ENCODE results near the gene CPLANE1. TPM values are rescaled to one million over a fixed set of nuclear protein-coding genes. Genes with fewer than 3 reads are reported as not detected.

Gene CPLANE1
- polyA plus RNA-seq, 1 donor (not counting 4 experiments of a cell fraction or from before 2014, with no cell fraction given) = 9.2 TPM

DNA sequence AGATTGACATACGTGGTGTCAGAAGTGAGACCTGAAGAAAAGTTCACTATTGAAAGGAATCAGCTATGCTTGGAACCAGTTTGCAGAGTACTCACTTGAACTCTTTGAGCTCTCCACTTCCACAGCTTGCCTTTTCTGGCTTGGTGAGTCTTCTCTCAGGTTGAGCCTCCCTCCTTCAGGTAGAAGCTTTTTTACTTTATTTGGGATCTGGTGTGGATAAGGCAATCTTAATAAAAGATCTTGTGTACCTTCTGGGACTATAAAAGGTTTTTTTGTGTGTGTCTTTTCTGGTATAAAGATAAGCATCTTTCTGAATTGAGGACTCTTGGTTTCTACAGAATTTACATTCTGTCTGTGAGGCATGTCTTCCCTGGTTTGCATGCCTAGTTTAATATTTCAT, 5.4 kb upstream of the CPLANE1 start:
- no peaks in the 10 kb centered on the region for H3K36me3 ChIP-seq (ENCODE audit: control insufficient read depth in 2 of 2, extremely low read depth in 1 of 2, insufficient read depth in 2 of 2, low read length in 2 of 2)
- FAIRE-seq = no peak

DNA sequence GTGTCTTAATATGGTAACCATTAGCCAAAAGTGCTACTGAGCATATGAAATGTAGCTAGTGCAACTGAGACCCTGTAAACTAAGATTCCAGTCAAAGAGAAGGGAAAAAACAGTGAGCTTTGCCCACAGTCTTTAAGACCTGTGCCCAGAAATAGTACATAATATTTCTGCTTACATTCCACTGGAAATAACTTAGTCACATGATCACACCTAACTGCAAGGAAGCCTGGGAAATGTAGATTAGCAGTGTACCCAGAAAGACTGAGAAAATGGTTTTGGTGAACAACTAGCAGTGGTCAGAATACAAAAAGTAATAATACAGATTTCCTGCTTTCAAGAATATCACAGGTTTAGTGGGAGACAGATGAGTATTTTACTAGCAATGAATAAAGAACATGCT, 2.5 kb upstream of the CPLANE1 start:
- FAIRE-seq (no peak), DNase-seq (ENCODE audit: low read depth, low spot score) (no peak)
- Histone ChIP-seq H3K9me3 (ENCODE audit: control insufficient read depth, low read depth, low read length) (no peaks in the 10 kb centered on the region), H3K27ac (ENCODE audit: control insufficient read depth, insufficient read depth, low read length) (no peak overlapping the region), H3K27me3 (ENCODE audit: control insufficient read depth, extremely low read depth, insufficient read depth, low read length) (no peaks in the 10 kb centered on the region), H3K4me3 (ENCODE audit: control insufficient read depth in 2 of 3, extremely low read depth in 1 of 3, insufficient read depth in 2 of 3, low read depth in 1 of 3, low read length in 3 of 3) (no peak overlapping the region), H3K9ac (ENCODE audit: control insufficient read depth, extremely low read depth, insufficient read depth, low read length) (no peak overlapping the region), H4K20me1 (ENCODE audit: control insufficient read depth, extremely low read depth, insufficient read depth, low read length) (no peaks in the 10 kb centered on the region), H3K4me1 (ENCODE audit: control insufficient read depth, extremely low read depth, insufficient read depth, low read length) (peaks cover 4% of the 10 kb centered on the region), H3K36me3 (ENCODE audit: control insufficient read depth in 2 of 2, extremely low read depth in 1 of 2, insufficient read depth in 2 of 2, low read length in 2 of 2) (no peaks in the 10 kb centered on the region), H3K9me1 (ENCODE audit: control insufficient read depth, extremely low read depth, insufficient read depth, low read length) (no peaks in the 10 kb centered on the region), H3K4me2 (ENCODE audit: control insufficient read depth, extremely low read depth, insufficient read depth, low read depth, low read length) (no peak overlapping the region), H2AFZ (ENCODE audit: control insufficient read depth, low read length) (no peak overlapping the region), H3K79me2 (ENCODE audit: control insufficient read depth, insufficient read depth, low read length) (no peaks in the 10 kb centered on the region)
- dilution Hi-C loops (cut with MboI; ENCODE audit: extremely low pct_ligation_motif_present, low sequenced_read_pairs) = no loop called here
- TF ChIP-seq EZH2 (IDR thresholded peaks at IDR 0.05; ENCODE audit: low read length) = no peak
- TF ChIP-seq CTCF (optimal IDR thresholded peaks at IDR 0.05 in 1 of 3, IDR thresholded peaks at IDR 0.05 in 1 of 3, conservative IDR thresholded peaks at IDR 0.05 in 1 of 3; ENCODE audit: extremely low read depth in 1 of 3, insufficient read depth in 2 of 3, low read length in 3 of 3) = no peak

More for the DNA sequence above, 5.4 kb upstream of the CPLANE1 start:
- no peak overlapping the region for H2AFZ ChIP-seq (ENCODE audit: control insufficient read depth, low read length)
- TF ChIP-seq CTCF (optimal IDR thresholded peaks at IDR 0.05 in 1 of 3, IDR thresholded peaks at IDR 0.05 in 1 of 3, conservative IDR thresholded peaks at IDR 0.05 in 1 of 3; ENCODE audit: extremely low read depth in 1 of 3, insufficient read depth in 2 of 3, low read length in 3 of 3) (no peak), EZH2 (IDR thresholded peaks at IDR 0.05; ENCODE audit: low read length) (no peak)
- no peak overlapping the region for H3K27ac ChIP-seq (ENCODE audit: control insufficient read depth, insufficient read depth, low read length)
- H3K9me1 ChIP-seq (ENCODE audit: control insufficient read depth, extremely low read depth, insufficient read depth, low read length) = no peaks in the 10 kb centered on the region
- H3K4me2 ChIP-seq (ENCODE audit: control insufficient read depth, extremely low read depth, insufficient read depth, low read depth, low read length) = no peak overlapping the region
- no peaks in the 10 kb centered on the region for H3K27me3 ChIP-seq (ENCODE audit: control insufficient read depth, extremely low read depth, insufficient read depth, low read length)
- dilution Hi-C loops (cut with MboI; ENCODE audit: extremely low pct_ligation_motif_present, low sequenced_read_pairs) = no loop called here
- H3K4me1 ChIP-seq (ENCODE audit: control insufficient read depth, extremely low read depth, insufficient read depth, low read length) = peaks cover 2% of the 10 kb centered on the region
- H4K20me1 ChIP-seq (ENCODE audit: control insufficient read depth, extremely low read depth, insufficient read depth, low read length) = no peaks in the 10 kb centered on the region
- H3K9me3 ChIP-seq (ENCODE audit: control insufficient read depth, low read depth, low read length) = no peaks in the 10 kb centered on the region
- H3K9ac ChIP-seq (ENCODE audit: control insufficient read depth, extremely low read depth, insufficient read depth, low read length) = no peak overlapping the region
- no peaks in the 10 kb centered on the region for H3K79me2 ChIP-seq (ENCODE audit: control insufficient read depth, insufficient read depth, low read length)
- no peak for DNase-seq (ENCODE audit: low read depth, low spot score)
- no peak overlapping the region for H3K4me3 ChIP-seq (ENCODE audit: control insufficient read depth in 2 of 3, extremely low read depth in 1 of 3, insufficient read depth in 2 of 3, low read depth in 1 of 3, low read length in 3 of 3)
